RWPE1 (cell line): ENCODE measurements around the gene DUS1L.
A peak's percentile ranks its signal among the peaks of the same experiment; 100 is the strongest.

ENCODE experiments used
- CTCF ChIA-PET: fragments of 350-600 bp; sonication (Branson Sonifier 250); formaldehyde crosslinking; extraction: SDS; loops from one replicate; lab custom pipeline; 2021; lab: Yijun Ruan, JAX
- POLR2A ChIA-PET: fragments of 400-600 bp; formaldehyde crosslinking; extraction: SDS; loops from one replicate; lab custom pipeline; 2020; ENCODE audit warnings: antibody characterized with exemption; ENCODE audit not compliant: low non-redundant PET; lab: Yijun Ruan, JAX
- DNase-seq: peaks from one replicate; pipeline ENCODE4 v3.0.0; 2012; ENCODE audit warnings: low spot score
- H3K27ac ChIP-seq: fragments of 450-650 bp; 2 replicates; pipeline ENCODE4 v1.5.1; 2017
- CTCF ChIP-seq: fragments of 450-650 bp; conservative IDR thresholded peaks from 2 replicates; pipeline ENCODE4 v1.5.1; 2017; ENCODE audit warnings: low read depth, mild to moderate bottlenecking

DUS1L gene

GRCh38 chr17:82092995-82093751 lies 27.6 kb upstream of the DUS1L start:
- TF ChIP-seq CTCF, result no peak
- ChIA-PET CTCF (no interaction called here), POLR2A (no interaction called here)
- H3K27ac ChIP-seq, result peak overlapping the region; percentile 96
- no peak for DNase-seq

- ChIA-PET POLR2A (no interaction called here), CTCF (interaction anchor here (0.9 kb wide), 1 partner anchor 62 kb away, joined by 3 read pairs; no protein-coding TSS in a partner anchor)
- TF ChIP-seq CTCF, result no peak
- no peak for DNase-seq
- peak overlapping the region; percentile 96 for H3K27ac ChIP-seq
Measured at GRCh38 chr17:82092628-82092994, 27.0 kb upstream of the DUS1L start.

GRCh38 chr17:82092094-82092586 lies 26.5 kb upstream of the DUS1L start:
- no peak for TF ChIP-seq CTCF
- CTCF ChIA-PET, result interaction anchor here (0.9 kb wide), 1 partner anchor 62 kb away, joined by 3 read pairs; no protein-coding TSS in a partner anchor
- DNase-seq, result no peak
- POLR2A ChIA-PET, result no interaction called here
- H3K27ac ChIP-seq, result peak overlapping the region; percentile 96

- peak overlapping the region; percentile 96 for H3K27ac ChIP-seq
- TF ChIP-seq CTCF, result no peak
- no peak for DNase-seq
- POLR2A ChIA-PET, result no interaction called here
- CTCF ChIA-PET, result interaction anchor here (0.9 kb wide), 1 partner anchor 61 kb away, joined by 3 read pairs; no protein-coding TSS in a partner anchor
Measured at GRCh38 chr17:82091264-82092066, 25.9 kb upstream of the DUS1L start.

GRCh38 chr17:82090549-82091263 lies 25.1 kb upstream of the DUS1L start:
- DNase-seq, result no peak
- CTCF ChIA-PET, result interaction anchor here (1.3 kb wide), 1 partner anchor 60 kb away, joined by 3 read pairs; no protein-coding TSS in a partner anchor
- peak overlapping the region; percentile 96 for H3K27ac ChIP-seq
- TF ChIP-seq CTCF, result no peak
- POLR2A ChIA-PET, result interaction anchor here (0.9 kb wide), 1 partner anchor 15 kb away, joined by 5 read pairs; no protein-coding TSS in a partner anchor
